CD4-positive, alpha-beta T cell (primary cell): ENCODE data around the gene MSI2. TPM values are rescaled to one million over a fixed set of nuclear protein-coding genes. Genes with fewer than 3 reads are reported as not detected.

ENCODE experiments used
- ATAC-seq: fragments of 200-7000 bp; cut with Tn5 transposase; one replicate; pipeline ENCODE4 v1.10.0; 2022; ENCODE audit warnings: mild to moderate bottlenecking; ENCODE audit not compliant: poor library complexity
- CTCF ChIA-PET: fragments of 350-600 bp; sonication (Branson Sonifier 250); formaldehyde crosslinking; loops from one replicate; lab custom pipeline; 2021; ENCODE audit warnings: antibody characterized with exemption, inconsistent platforms; lab: Charles Lee
- POLR2A ChIA-PET: fragments of 350-600 bp; sonication (Branson Sonifier 250); formaldehyde crosslinking; loops from one replicate; lab custom pipeline; 2021; ENCODE audit warnings: antibody characterized with exemption, inconsistent platforms; lab: Charles Lee
- DNase-seq, 14 experiments: peaks; one replicate each; pipeline ENCODE4 v3.0.0-alpha.2; 2013 to 2020; ENCODE audit warnings: mixed read lengths in 2 of 14
- H3K27ac ChIP-seq, 2 donors: one replicate each; pipeline versions ENCODE4 v1.5.1 to v1.7.0; 2013; ENCODE audit warnings: low read length in 2 of 2, low read depth in 1 of 2, mild to moderate bottlenecking in 1 of 2
- H3K27me3 ChIP-seq, 2 experiments: 1 replicate in 1 of 2; 2 replicates in 1 of 2; pipeline versions ENCODE4 v1.6.1 to v1.7.0; 2013; ENCODE audit warnings: low read length in 2 of 2, control low read depth in 1 of 2, mild to moderate bottlenecking in 1 of 2, moderate library complexity in 1 of 2; ENCODE audit not compliant: insufficient read depth in 2 of 2, control insufficient read depth in 1 of 2
- H3K36me3 ChIP-seq: one replicate; pipeline ENCODE4 v1.6.1; 2013; ENCODE audit warnings: low read length, control low read depth; ENCODE audit not compliant: insufficient read depth
- H3K4me1 ChIP-seq: one replicate; pipeline ENCODE4 v1.6.1; 2013; ENCODE audit warnings: low read length, control low read depth; ENCODE audit not compliant: insufficient read depth
- H3K4me3 ChIP-seq: one replicate; pipeline ENCODE4 v1.5.1; 2013; ENCODE audit warnings: mild to moderate bottlenecking, low read length, moderate library complexity
- H3K9me3 ChIP-seq, 2 experiments: 1 replicate in 1 of 2; 2 replicates in 1 of 2; pipeline versions ENCODE4 v1.6.1 to v1.7.0; 2013; ENCODE audit warnings: low read length in 2 of 2, mild to moderate bottlenecking in 2 of 2, control low read depth in 1 of 2, moderate library complexity in 1 of 2; ENCODE audit not compliant: control insufficient read depth in 1 of 2, insufficient read depth in 1 of 2
- H3K27ac Mint-ChIP-seq: one replicate; pipeline ENCODE4 v1.8.0; 2020; ENCODE audit warnings: mixed read lengths
- H3K27me3 Mint-ChIP-seq: one replicate; pipeline ENCODE4 v1.8.0; 2021; ENCODE audit warnings: mixed read lengths
- H3K36me3 Mint-ChIP-seq: one replicate; pipeline ENCODE4 v1.8.0; 2021; ENCODE audit warnings: low read depth, mixed read lengths
- H3K4me1 Mint-ChIP-seq: one replicate; pipeline ENCODE4 v1.8.0; 2021; ENCODE audit warnings: low read depth, mixed read lengths
- H3K4me3 Mint-ChIP-seq: one replicate; pipeline ENCODE4 v1.8.0; 2020; ENCODE audit warnings: mild to moderate bottlenecking, mixed read lengths
- H3K9me3 Mint-ChIP-seq: one replicate; pipeline ENCODE4 v1.8.0; 2020; ENCODE audit warnings: mixed read lengths
- intact Hi-C, 2 experiments: fragments of 100-400 bp; cut with DNase I in 1 of 2; cut with micrococcal nuclease in 1 of 2; formaldehyde crosslinking; loops; one replicate each; pipeline versions ENCODE4 v1.15.1 to v1.9.0; 2023 to 2025; cut with DNase I, micrococcal nuclease
- total RNA-seq, 174 experiments: library from RNA in 2 of 174; stranded (reverse) in 2 of 174; gene quantifications; one replicate each; pipeline ENCODE4 v1.2.3 and lab custom pipeline; 2021 to 2026
- TF ChIP-seq, protein P1 (sequence below): fragments of 200-600 bp; IDR thresholded peaks from one replicate; pipeline ENCODE4 v1.8.0; 2022; ENCODE audit warnings: antibody characterized with exemption, mild to moderate bottlenecking

MSI2 gene
- total RNA-seq, 2 experiments from 2014 or later, result 129 to 132 TPM

DNA sequence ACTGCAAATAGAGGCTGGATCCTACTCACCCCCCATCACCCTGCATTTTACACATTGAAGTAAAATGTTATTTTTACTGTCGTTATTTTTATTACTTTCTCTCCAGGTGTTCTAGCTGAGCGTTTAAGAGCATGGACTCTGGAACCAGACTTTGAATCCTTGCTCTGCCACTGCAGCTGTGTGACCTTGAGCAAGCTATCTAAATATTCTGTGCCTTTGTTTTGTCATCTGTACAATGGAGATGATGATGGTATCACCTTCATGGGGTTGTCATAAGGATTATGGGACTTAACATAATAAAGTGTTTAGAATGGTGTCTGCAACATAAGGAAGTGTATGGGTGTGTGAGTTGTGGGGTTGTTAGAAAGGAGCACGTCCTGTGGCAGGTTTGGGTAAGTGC, 17.8 kb downstream of the MSI2 start:
- TF ChIP-seq, protein P1, sequence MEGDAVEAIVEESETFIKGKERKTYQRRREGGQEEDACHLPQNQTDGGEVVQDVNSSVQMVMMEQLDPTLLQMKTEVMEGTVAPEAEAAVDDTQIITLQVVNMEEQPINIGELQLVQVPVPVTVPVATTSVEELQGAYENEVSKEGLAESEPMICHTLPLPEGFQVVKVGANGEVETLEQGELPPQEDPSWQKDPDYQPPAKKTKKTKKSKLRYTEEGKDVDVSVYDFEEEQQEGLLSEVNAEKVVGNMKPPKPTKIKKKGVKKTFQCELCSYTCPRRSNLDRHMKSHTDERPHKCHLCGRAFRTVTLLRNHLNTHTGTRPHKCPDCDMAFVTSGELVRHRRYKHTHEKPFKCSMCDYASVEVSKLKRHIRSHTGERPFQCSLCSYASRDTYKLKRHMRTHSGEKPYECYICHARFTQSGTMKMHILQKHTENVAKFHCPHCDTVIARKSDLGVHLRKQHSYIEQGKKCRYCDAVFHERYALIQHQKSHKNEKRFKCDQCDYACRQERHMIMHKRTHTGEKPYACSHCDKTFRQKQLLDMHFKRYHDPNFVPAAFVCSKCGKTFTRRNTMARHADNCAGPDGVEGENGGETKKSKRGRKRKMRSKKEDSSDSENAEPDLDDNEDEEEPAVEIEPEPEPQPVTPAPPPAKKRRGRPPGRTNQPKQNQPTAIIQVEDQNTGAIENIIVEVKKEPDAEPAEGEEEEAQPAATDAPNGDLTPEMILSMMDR, result no peak
- no peak for DNase-seq
- H3K36me3 ChIP-seq, result peaks cover 58% of the 10 kb centered on the region
- no peak overlapping the region for H3K27ac ChIP-seq
- Mint-ChIP-seq H3K4me1 (peaks cover 55% of the 10 kb centered on the region), H3K36me3 (peaks cover 85% of the 10 kb centered on the region), H3K9me3 (no peaks in the 10 kb centered on the region), H3K27ac (no peak overlapping the region), H3K27me3 (no peaks in the 10 kb centered on the region), H3K4me3 (no peak overlapping the region)
- CTCF ChIA-PET, result interaction anchor here (2.9 kb wide), 1 partner anchor 31 kb away, joined by 9 read pairs; no protein-coding TSS in a partner anchor
- intact Hi-C loops, result no loop called here
- no peaks in the 10 kb centered on the region for H3K9me3 ChIP-seq
- ATAC-seq, result no peak
- POLR2A ChIA-PET, result interaction anchor here (1.2 kb wide), 1 partner anchor 17 kb away, joined by 3 read pairs; the partner anchor contains the start of gene MSI2
- H3K27me3 ChIP-seq, result no peaks in the 10 kb centered on the region
- no peak overlapping the region for H3K4me3 ChIP-seq
- H3K4me1 ChIP-seq, result peaks cover 11% of the 10 kb centered on the region

GRCh38 chr17:57275071-57275764, 18.9 kb downstream of the MSI2 start:
- Histone ChIP-seq H3K36me3 (peaks cover 48% of the 10 kb centered on the region), H3K4me3 (no peak overlapping the region), H3K4me1 (peaks cover 11% of the 10 kb centered on the region), H3K27me3 (no peaks in the 10 kb centered on the region), H3K27ac (no peak overlapping the region), H3K9me3 (no peaks in the 10 kb centered on the region)
- ATAC-seq (no peak), DNase-seq (no peak)
- H3K9me3 Mint-ChIP-seq, result no peaks in the 10 kb centered on the region
- ChIA-PET CTCF (interaction anchor here (1.7 kb wide), 1 partner anchor 32 kb away, joined by 4 read pairs; no protein-coding TSS in a partner anchor), POLR2A (no interaction called here)
- no peaks in the 10 kb centered on the region for H3K27me3 Mint-ChIP-seq
- peaks cover 52% of the 10 kb centered on the region for H3K4me1 Mint-ChIP-seq
- intact Hi-C loops, result no loop called here
- peaks cover 83% of the 10 kb centered on the region for H3K36me3 Mint-ChIP-seq
- H3K27ac Mint-ChIP-seq, result no peak overlapping the region
- TF ChIP-seq, protein P1, result no peak
- H3K4me3 Mint-ChIP-seq, result no peak overlapping the region

DNA sequence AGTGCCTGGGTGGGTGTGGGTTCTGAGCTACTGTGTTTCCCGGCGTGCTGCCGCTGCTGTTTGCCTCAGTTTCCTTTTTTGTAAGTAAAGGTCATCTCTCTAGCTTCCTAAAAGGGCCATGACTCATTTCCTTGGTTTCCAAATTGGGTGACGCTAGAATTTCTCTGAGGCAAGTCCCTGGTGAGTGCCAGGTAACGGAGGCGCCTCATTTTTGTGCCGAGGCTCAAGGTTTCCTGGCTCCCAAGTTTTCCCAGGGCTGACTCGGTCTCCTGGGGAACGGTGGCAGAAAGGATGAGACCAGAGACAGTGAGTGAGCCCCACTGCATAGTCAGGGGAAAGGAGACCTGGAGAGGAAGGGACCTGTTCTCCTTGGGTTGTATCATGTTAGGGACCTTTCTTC, 20.3 kb downstream of the MSI2 start:
- Mint-ChIP-seq H3K4me3 (no peak overlapping the region), H3K36me3 (peaks cover 74% of the 10 kb centered on the region), H3K27ac (no peak overlapping the region), H3K27me3 (no peaks in the 10 kb centered on the region), H3K9me3 (no peaks in the 10 kb centered on the region), H3K4me1 (peaks cover 52% of the 10 kb centered on the region)
- DNase-seq (no peak), ATAC-seq (no peak)
- Histone ChIP-seq H3K4me3 (no peak overlapping the region), H3K36me3 (peaks cover 45% of the 10 kb centered on the region), H3K27me3 (no peaks in the 10 kb centered on the region), H3K9me3 (no peaks in the 10 kb centered on the region), H3K27ac (no peak overlapping the region), H3K4me1 (peaks cover 17% of the 10 kb centered on the region)
- TF ChIP-seq, protein P1, result no peak
- ChIA-PET CTCF (interaction anchor here (0.7 to 1.7 kb wide), 2 partner anchors 33 to 564 kb away, joined by 4 read pairs; no protein-coding TSS in a partner anchor), POLR2A (no interaction called here)
- intact Hi-C loops, result no loop called here
